HG03280 (cell line): Measurements from ENCODE around the gene CBFA2T2.
"Not testable (repeated sequence)": the region's sequence is repeated elsewhere in the genome, so short reads cannot be mapped to it uniquely, and the experiment has no call there.

Experiments used
- ATAC-seq: cut with Tn5 transposase; IDR thresholded peaks from one replicate; pipeline ENCODE4 v1.9.1; 2021; ENCODE audit warnings: mild to moderate bottlenecking, moderate library complexity; ENCODE audit not compliant: unreplicated experiment

The CBFA2T2 gene

DNA sequence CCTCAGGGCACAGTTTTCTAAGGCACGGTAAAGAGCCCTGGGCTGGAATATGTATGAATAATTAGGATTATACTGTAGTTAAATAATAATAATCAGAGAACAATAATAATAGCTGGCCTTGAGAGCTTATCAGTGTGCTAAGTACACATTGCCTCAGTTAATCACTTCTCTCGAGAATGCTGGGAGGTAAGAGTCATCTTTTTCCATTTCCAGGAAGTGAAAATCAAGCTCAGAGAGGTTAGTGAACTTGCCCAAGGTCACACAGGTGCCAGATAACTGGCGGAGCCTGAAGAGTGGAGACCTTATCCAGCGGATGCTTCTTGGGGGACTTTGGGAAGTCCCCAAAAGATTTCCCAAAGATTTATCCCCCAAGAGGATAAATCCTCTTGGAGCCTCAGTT, 19.4 kb upstream of the CBFA2T2 start:
- no peak for ATAC-seq

GRCh38 chr20:33470866-33471265, 19.0 kb upstream of the CBFA2T2 start:
- no peak for ATAC-seq

DNA sequence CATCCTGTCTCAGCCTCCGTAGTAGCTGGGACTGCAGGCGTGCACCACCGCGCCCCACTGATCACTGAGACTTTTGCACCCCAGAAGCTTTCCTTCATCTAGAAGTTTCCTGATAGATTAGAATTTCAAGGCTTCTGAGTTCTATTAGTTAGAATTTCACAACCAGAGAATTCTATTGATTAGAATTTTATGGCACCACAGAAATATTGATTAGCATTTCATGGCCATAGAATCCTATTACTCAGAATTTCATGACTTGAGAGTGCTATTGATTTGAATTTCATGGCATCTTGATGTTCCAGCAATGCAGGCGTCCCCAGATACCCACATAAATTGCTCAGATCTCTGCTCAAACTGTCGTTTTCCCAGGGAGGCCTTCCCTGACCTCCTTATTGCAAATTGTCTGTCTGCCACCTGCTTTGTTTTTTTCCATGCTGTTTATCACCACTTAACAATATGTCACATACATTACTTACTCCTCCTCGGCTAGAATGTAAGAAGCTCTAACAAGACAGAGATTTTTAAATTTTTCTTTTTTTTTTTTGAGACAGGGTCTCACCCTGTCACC, 16.9 kb upstream of the CBFA2T2 start:
- no peak for ATAC-seq

DNA sequence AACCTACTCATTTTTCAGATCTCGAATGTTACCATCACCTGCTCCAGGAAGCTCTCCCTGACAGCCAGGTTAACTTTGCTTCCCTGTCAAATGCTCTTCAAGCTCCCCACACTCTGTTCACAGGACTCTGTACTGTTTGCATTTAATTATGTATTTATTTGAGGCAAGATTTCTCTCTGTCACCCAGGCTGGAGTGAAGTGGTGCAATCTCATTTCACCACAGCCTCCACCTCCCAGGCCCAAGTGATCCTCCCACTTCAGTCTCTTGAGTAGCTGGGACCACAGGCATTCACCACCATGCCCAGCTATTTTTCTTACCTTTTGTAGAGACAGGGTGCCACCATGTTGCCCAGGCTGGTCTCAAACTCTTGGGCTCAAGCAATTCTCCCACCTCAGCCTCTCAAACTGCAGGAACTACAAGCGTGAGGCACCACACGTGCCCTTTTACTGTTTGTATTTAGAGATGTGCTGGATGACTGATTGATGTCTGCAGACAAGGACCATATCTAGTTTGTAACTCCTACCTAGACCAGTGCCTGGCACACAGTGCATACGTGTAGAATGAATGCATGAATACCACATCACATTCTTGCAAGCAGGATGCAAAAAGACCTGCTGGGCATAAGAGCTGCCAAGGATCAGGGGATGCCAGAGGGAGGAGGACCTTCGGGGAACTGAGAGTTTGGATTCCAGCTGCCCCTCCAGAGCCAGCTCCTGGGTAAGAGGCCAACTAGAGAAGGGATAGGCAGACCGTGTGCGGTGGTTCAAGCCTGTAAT, 15.6 kb upstream of the CBFA2T2 start:
- ATAC-seq, result no peak

GRCh38 chr20:33474963-33475362, 14.9 kb upstream of the CBFA2T2 start:
- ATAC-seq, result no peak

GRCh38 chr20:33475381-33476152, 14.3 kb upstream of the CBFA2T2 start:
- ATAC-seq, result no peak

DNA sequence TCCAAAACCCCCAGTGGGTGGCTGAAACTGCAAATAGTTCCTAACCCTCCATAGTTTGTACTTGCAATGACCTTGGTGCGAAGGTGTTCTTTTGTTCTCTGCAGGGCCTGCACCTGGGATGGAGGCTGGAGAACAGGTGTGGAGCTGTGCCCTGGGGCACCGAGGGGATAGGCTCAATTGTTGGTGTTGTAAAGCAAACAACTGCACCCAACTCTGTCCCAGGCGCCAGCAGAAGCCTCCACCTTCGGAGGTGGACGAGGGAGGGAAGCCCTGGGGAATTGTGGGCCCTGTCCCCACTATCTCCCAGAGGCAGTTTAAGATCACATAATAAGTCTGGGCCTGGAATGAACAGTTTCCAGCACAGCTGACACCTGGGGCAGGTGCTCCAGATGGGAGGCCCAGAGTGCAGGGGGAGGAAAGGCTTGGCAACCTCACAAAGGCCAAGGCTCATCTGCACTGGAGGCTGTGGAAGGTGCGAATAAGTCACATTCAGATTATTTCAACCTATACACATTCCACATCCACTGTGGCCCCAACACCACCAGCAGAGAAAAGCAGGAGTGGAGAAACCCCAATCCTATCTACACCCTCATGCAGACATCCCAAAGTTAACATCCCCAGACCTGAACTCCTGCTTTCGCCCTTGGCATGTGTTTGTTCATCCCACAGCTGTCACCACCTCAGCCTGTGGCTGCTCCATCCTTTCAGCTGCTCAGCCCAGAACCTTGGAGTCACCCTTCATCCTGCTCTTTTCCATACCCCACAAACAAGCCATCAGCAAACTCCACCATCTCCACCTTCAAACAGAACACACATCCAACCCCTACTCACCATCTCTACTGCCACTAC, 12.3 kb upstream of the CBFA2T2 start:
- ATAC-seq, result no peak

DNA sequence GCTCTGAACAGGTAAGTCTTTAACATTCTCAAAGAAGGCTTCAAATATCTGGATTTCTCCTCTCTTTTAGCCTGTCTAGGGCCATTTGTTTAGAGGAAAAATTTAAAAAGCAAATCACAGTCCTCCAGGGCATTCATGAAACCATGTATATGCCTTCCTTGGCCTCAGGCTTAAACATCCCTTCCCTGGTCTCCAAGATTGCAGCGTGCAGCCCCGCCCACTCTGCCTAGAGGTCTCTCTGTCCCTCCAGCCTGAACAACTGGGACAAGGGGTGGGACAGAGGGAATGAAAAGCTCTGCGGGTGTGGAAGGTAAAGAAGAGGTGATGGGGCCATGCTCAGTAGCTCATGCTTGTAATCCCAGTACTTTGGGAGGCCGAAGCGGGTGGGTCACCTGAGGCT, 9.8 kb upstream of the CBFA2T2 start:
- no peak for ATAC-seq

DNA sequence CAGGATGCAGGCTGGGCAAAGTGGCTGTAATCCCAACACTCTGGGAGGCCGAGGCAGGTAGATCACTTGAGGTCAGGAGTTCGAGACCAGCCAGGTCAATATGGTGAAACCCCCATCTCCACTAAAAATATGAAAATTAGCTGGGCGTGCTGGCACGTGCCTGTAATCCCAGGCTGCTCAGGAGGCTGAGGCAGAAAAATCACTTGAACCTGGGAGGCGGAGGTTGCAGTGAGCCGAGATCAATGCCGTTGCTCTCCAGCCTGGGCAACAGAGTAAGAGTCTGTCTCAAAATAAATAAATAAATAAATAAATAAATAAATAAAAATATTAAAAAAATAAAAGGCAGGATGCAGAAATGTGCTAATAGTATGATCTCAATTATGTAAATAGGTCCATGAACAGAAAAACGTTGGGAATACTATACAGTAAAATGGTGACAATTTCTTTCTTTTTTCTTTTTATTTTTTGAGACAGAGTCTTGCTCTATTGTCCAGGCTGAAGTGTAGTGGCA, 8.4 kb upstream of the CBFA2T2 start:
- no peak for ATAC-seq

- ATAC-seq, result no peak
Observed at GRCh38 chr20:33482581-33482980, 7.3 kb upstream of the CBFA2T2 start.

GRCh38 chr20:33483186-33483585, 6.7 kb upstream of the CBFA2T2 start:
- ATAC-seq, result not testable (repeated sequence)

- ATAC-seq, result no peak
Observed at GRCh38 chr20:33488201-33488600, 1.7 kb upstream of the CBFA2T2 start.

DNA sequence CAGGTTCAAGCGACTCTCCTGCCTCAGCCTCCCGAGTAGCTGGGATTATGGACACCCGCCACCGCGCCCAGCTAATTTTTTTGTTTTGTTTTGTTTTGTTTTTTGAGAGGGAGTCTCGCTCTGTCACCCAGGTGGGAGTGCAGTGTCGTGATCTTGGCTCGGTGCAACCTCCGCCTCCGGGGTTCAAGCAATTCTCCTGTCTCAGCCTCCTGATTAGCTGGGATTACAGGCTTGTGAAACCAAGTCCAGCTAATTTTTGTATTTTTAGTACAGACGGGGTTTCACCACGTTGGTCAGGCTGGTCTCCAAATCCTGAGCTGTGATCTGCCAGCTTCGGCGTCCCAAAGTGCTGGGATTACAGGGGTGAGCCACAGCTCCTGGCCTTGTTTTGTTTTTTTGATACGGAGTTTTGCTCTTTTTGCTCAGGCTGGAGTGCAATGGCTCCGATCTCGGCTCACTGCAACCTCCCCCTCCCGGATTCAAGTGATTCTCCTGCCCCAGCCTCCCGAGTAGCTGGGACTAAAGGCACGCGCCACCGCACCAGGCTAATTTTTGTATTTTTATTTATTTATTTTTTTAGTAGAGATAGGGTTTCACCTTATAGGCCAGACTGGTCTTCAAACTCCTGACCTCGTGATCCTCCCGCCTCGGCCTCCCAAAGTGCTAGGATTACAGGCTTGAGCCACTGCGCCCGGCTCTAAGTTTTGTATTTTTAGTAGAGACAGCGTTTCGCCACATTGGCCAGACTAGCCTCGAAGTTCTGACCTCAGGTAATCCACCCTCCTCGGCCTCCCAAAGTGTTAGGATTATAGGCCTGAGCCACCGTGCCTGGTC, 1.0 kb upstream of the CBFA2T2 start:
- not testable (repeated sequence) for ATAC-seq

DNA sequence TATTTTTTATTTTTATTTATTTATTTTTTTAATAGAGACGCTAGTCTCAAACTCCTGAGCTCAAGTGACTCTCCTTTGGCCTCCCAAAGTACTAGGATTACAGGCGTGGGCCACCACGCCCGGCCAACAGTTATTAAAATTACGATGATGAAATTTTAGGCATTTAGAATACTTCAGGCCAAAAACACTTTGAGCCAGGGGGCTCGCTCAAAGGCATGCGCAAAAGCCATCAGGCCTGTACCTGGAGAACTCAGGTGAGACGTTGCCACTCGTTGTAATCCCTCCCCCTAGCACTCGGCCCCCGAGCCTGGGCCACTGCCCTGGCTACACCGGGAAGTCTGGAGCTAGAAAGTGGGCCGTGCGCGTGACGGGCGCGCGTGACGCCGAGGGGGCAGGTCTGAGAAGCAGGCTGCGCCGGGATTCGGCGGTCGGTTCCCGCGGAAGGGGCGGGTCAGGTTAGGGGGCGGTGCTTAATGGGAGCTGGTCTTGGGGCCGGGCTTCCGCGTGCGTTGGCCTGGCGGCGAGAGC, 337 bp upstream of the CBFA2T2 start:
- peak; percentile 95 for ATAC-seq

DNA sequence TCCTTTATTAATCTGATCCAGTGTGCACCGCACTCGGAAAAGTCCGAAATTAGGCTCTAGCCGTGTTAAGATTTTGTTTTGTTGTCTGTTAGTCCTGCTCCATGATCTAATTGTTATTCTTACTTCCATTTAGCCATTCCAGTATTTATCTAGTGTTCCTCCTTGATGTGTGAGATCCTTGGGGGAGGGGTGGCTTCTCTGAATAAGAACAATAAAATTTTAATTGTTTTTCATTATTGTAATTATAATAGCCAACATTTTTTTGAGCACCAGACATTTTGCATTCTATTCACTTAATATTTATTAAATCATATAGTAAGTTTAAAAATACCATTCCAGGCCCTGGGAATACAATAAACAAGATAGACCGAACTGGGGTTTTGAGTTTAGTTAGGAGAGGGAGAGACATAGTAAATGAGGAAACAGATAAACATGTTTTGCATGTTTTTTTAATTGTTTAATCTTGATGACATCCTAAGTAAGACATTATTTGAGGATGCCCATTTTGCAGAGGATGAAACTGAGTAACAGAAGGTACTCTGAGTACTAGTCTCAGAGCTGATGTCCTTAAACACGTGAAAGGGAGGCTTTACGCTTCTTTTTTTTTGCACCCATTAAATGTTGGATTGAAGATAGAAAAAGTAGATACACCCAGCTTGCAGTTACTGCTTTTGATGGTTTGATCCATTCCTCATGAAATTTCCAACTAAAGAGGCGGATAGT, 1.2 kb downstream of the CBFA2T2 start:
- ATAC-seq, result no peak

- ATAC-seq, result no peak
Observed at GRCh38 chr20:33493076-33493766, 3.3 kb downstream of the CBFA2T2 start.

DNA sequence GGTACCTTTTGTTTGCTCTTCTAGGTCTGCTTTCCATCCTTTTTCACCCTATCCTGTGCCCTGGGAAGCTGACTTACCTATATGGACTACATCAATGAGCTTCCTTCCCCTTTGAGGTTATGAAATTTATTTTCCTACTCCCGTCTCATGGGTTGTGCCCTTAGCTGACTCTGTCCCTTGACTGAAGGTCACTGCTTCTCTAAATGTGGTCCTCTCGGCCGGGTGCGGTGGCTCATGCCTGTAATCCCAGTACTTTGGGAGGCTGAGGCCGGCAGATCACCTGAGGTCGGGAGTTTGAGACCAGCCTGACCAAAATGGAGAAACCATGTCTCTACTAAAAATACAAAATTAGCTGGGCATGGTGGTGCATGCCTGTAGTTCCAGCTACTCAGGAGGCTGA, 6.9 kb downstream of the CBFA2T2 start:
- ATAC-seq, result not testable (repeated sequence)

DNA sequence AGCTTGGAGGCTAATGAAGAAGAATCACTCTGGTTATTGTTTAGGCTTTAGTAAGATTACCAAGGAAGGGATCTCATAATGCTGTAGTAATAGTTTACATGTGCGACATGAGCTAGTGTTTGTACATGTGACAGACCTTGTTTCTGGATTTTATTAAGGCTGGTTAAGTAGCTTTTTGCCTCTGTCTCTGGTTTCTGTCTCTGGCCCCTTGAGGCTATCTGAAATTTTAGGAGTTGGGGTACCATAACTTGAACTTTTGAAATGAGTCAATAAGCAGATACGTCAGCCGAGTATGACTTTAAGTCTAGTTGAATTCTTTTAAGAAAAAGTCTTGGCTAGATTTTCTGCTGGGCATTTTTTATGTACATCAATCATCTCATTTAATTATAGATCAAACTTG, 9.5 kb downstream of the CBFA2T2 start:
- no peak for ATAC-seq
